GM12892 (cell line): ENCODE measurements around the gene MTRR.

Experiments
- POLR2A ChIP-seq: IDR thresholded peaks from 2 replicates; pipeline ENCODE4 v1.6.1; 2011; ENCODE audit warnings: low read depth, low read length, control low read depth
- POLR2AphosphoS5 ChIP-seq: IDR thresholded peaks from 2 replicates; pipeline ENCODE4 v1.6.1; 2011; ENCODE audit warnings: low read depth, low read length, control low read depth
- TAF1 ChIP-seq: IDR thresholded peaks from 2 replicates; pipeline ENCODE4 v1.6.1; 2011; ENCODE audit warnings: low read depth, mild to moderate bottlenecking, control low read depth, low read length, borderline replicate concordance

GRCh38 chr5:7871653-7872052 is 2.7 kb downstream of the MTRR start:
- no peak for TF ChIP-seq POLR2A
- no peak for TF ChIP-seq POLR2AphosphoS5
- no peak for TF ChIP-seq TAF1
